Astrocyte (in vitro differentiated cells and primary cell): ENCODE data around the gene KARS1.

Experiments
- CTCF ChIP-seq: IDR thresholded peaks from 2 replicates; pipeline ENCODE4 v1.5.1; 2011; ENCODE audit warnings: low read depth, mild to moderate bottlenecking, inconsistent platforms, low read length, moderate library complexity; ENCODE audit not compliant: insufficient read depth
- EZH2 ChIP-seq: IDR thresholded peaks from 2 replicates; pipeline ENCODE4 v1.6.1; 2012; ENCODE audit warnings: mild to moderate bottlenecking, low read length, inconsistent platforms; ENCODE audit not compliant: insufficient read depth

GRCh38 chr16:75589306-75589705, 58.2 kb downstream of the KARS1 start:
- TF ChIP-seq EZH2: no peak
- TF ChIP-seq CTCF: no peak
